NCI-H2107 (cell line): Measurements from ENCODE around the gene DTHD1.
A peak's percentile ranks its signal among the peaks of the same experiment; 100 is the strongest.

Experiments
- DNase-seq: peaks from one replicate; lab custom pipeline; 2025; lab: John Stamatoyannopoulos, UW

Gene DTHD1

GRCh38 chr4:36281384-36282106 is at the start of gene DTHD1:
TSS of gene DTHD1 (plus strand) at chr4:36281616. CDS start at chr4:36281759, 143 bp downstream.
- no peak for DNase-seq

- DNase-seq, result no peak
Observed at GRCh38 chr4:36233567-36234266, 47.7 kb upstream of the DTHD1 start.

- DNase-seq, result no peak
Observed at GRCh38 chr4:36235306-36235705, 46.1 kb upstream of the DTHD1 start.

GRCh38 chr4:36236159-36236558 is 45.3 kb upstream of the DTHD1 start:
- no peak for DNase-seq

- DNase-seq, result no peak
Observed at GRCh38 chr4:36237366-36238313, 43.8 kb upstream of the DTHD1 start.

GRCh38 chr4:36241771-36242170 is 39.6 kb upstream of the DTHD1 start:
- DNase-seq, result no peak

GRCh38 chr4:36242629-36243354 is 38.6 kb upstream of the DTHD1 start:
- DNase-seq, result no peak

- DNase-seq, result no peak
Observed at GRCh38 chr4:36243355-36244256, 37.8 kb upstream of the DTHD1 start.

GRCh38 chr4:36244257-36245082 is 36.9 kb upstream of the DTHD1 start, which contains the start of gene ARAP2:
TSS of gene ARAP2 (minus strand) at chr4:36244514. CDS start at chr4:36229486, 15,028 bp downstream.
- peak; percentile 6 for DNase-seq

- no peak for DNase-seq
Observed at GRCh38 chr4:36249610-36250009, 31.8 kb upstream of the DTHD1 start.

- DNase-seq, result no peak
Observed at GRCh38 chr4:36251983-36252382, 29.4 kb upstream of the DTHD1 start.

GRCh38 chr4:36254371-36254770 is 27.0 kb upstream of the DTHD1 start:
- DNase-seq, result no peak

- DNase-seq, result no peak
Observed at GRCh38 chr4:36255577-36255976, 25.8 kb upstream of the DTHD1 start.

- no peak for DNase-seq
Observed at GRCh38 chr4:36256398-36256891, 25.0 kb upstream of the DTHD1 start.

- no peak for DNase-seq
Observed at GRCh38 chr4:36260731-36261130, 20.7 kb upstream of the DTHD1 start.

- no peak for DNase-seq
Observed at GRCh38 chr4:36264207-36264826, 17.1 kb upstream of the DTHD1 start.

GRCh38 chr4:36267486-36268268 is 13.7 kb upstream of the DTHD1 start:
- no peak for DNase-seq

- DNase-seq, result no peak
Observed at GRCh38 chr4:36269101-36269500, 12.3 kb upstream of the DTHD1 start.
